ENCODE results near the gene GALNT7. TPM values are rescaled to one million over a fixed set of nuclear protein-coding genes. Genes with fewer than 3 reads are reported as not detected.
A peak's percentile ranks its signal among the peaks of the same experiment; 100 is the strongest.

Gene GALNT7
- total and polyA plus RNA-seq, 5 experiments from 2014 or later, result 5.6 to 18.7 (median 8.6) TPM

- DNase-seq (no peak), ATAC-seq (no peak)
- Mint-ChIP-seq H3K36me3 (peaks cover 0 to 6% (median 6%) of the 10 kb centered on the region in 3 donors), H3K27me3 (no peaks in the 10 kb centered on the region), H3K4me1 (peaks cover 5 to 21% (median 12%) of the 10 kb centered on the region in 4 donors), H3K9me3 (no peaks in the 10 kb centered on the region), H3K27ac (no peak overlapping the region), H3K4me3 (no peak overlapping the region)
- POLR2A ChIA-PET, result no interaction called here
These were observed 59.1 kb downstream of the GALNT7 start for GRCh38 chr4:173227756-173228155.

- POLR2A ChIA-PET, result no interaction called here
- no peaks in the 10 kb centered on the region for H3K9me3 Mint-ChIP-seq
These were observed 61.5 kb downstream of the GALNT7 start for GRCh38 chr4:173230062-173230461.

GRCh38 chr4:173231916-173232315 is 63.3 kb downstream of the GALNT7 start:
- peaks cover 0 to 2% (median 0%) of the 10 kb centered on the region in 3 donors for H3K36me3 Mint-ChIP-seq
- no peak overlapping the region for H3K4me3 Mint-ChIP-seq
- POLR2A ChIA-PET, result interaction anchor here (0.6 kb wide), 1 partner anchor 29 kb away, joined by 3 read pairs; no protein-coding TSS in a partner anchor
- no peak overlapping the region for H3K27ac Mint-ChIP-seq
- peaks cover 5 to 23% (median 17%) of the 10 kb centered on the region in 4 donors for H3K4me1 Mint-ChIP-seq
- DNase-seq (no peak), ATAC-seq (no peak)
- no peaks in the 10 kb centered on the region for H3K27me3 Mint-ChIP-seq
- peaks cover 0 to 1% (median 0%) of the 10 kb centered on the region in 9 donors for H3K9me3 Mint-ChIP-seq

More at GRCh38 chr4:173230062-173230461, 61.5 kb downstream of the GALNT7 start:
- peaks cover 0 to 6% (median 3%) of the 10 kb centered on the region in 3 donors for H3K36me3 Mint-ChIP-seq
- no peak for DNase-seq
- ATAC-seq, result no peak
- no peaks in the 10 kb centered on the region for H3K27me3 Mint-ChIP-seq
- no peak overlapping the region for H3K4me3 Mint-ChIP-seq
- H3K27ac Mint-ChIP-seq, result no peak overlapping the region
- H3K4me1 Mint-ChIP-seq, result peaks cover 5 to 19% (median 12%) of the 10 kb centered on the region in 4 donors

- Mint-ChIP-seq H3K36me3 (peaks cover 0 to 2% (median 0%) of the 10 kb centered on the region in 3 donors), H3K9me3 (peaks cover 0 to 1% (median 0%) of the 10 kb centered on the region in 9 donors), H3K4me3 (no peak overlapping the region), H3K27ac (no peak overlapping the region), H3K4me1 (peaks cover 7 to 29% (median 19%) of the 10 kb centered on the region in 4 donors), H3K27me3 (no peaks in the 10 kb centered on the region)
- POLR2A ChIA-PET, result no interaction called here
- DNase-seq, result no peak
- ATAC-seq, result no peak
These were observed 65.2 kb downstream of the GALNT7 start for GRCh38 chr4:173233857-173234256.

- POLR2A ChIA-PET, result no interaction called here
- peaks cover 0 to 2% (median 0%) of the 10 kb centered on the region in 3 donors for H3K36me3 Mint-ChIP-seq
- ATAC-seq (no peak), DNase-seq (no peak)
- peaks cover 7 to 24% (median 13%) of the 10 kb centered on the region in 4 donors for H3K4me1 Mint-ChIP-seq
- no peak overlapping the region for H3K4me3 Mint-ChIP-seq
- no peak overlapping the region for H3K27ac Mint-ChIP-seq
- peaks cover 0 to 1% (median 0%) of the 10 kb centered on the region in 9 donors for H3K9me3 Mint-ChIP-seq
- H3K27me3 Mint-ChIP-seq, result no peaks in the 10 kb centered on the region
These were observed 66.4 kb downstream of the GALNT7 start for GRCh38 chr4:173235050-173235449.

- Mint-ChIP-seq H3K27ac (peak overlapping the region in 3 of 10 donors; percentile 6 to 49 (median 17)), H3K36me3 (peaks cover 0 to 2% (median 0%) of the 10 kb centered on the region in 3 donors), H3K27me3 (no peaks in the 10 kb centered on the region), H3K9me3 (peaks cover 0 to 1% (median 0%) of the 10 kb centered on the region in 9 donors), H3K4me1 (peaks cover 9 to 30% (median 15%) of the 10 kb centered on the region in 4 donors), H3K4me3 (no peak overlapping the region)
- ATAC-seq (no peak), DNase-seq (no peak)
- POLR2A ChIA-PET, result no interaction called here
These were observed 67.7 kb downstream of the GALNT7 start for GRCh38 chr4:173236301-173236700.

- ATAC-seq (no peak), DNase-seq (no peak)
- POLR2A ChIA-PET, result no interaction called here
- Mint-ChIP-seq H3K27me3 (no peaks in the 10 kb centered on the region), H3K4me1 (peaks cover 9 to 24% (median 16%) of the 10 kb centered on the region in 4 donors), H3K36me3 (peaks cover 0 to 2% (median 0%) of the 10 kb centered on the region in 3 donors), H3K9me3 (peaks cover 0 to 1% (median 0%) of the 10 kb centered on the region in 9 donors), H3K27ac (no peak overlapping the region), H3K4me3 (no peak overlapping the region)
These were observed 68.5 kb downstream of the GALNT7 start for GRCh38 chr4:173237152-173237551.

GRCh38 chr4:173237762-173238161 is 69.2 kb downstream of the GALNT7 start:
- no peaks in the 10 kb centered on the region for H3K27me3 Mint-ChIP-seq
- H3K4me3 Mint-ChIP-seq, result no peak overlapping the region
- POLR2A ChIA-PET, result no interaction called here
- H3K27ac Mint-ChIP-seq, result no peak overlapping the region
- DNase-seq (no peak), ATAC-seq (no peak)
- H3K36me3 Mint-ChIP-seq, result peaks cover 0 to 2% (median 0%) of the 10 kb centered on the region in 3 donors
- peaks cover 0 to 1% (median 0%) of the 10 kb centered on the region in 9 donors for H3K9me3 Mint-ChIP-seq
- H3K4me1 Mint-ChIP-seq, result peaks cover 11 to 30% (median 21%) of the 10 kb centered on the region in 4 donors

- Mint-ChIP-seq H3K4me1 (peaks cover 20 to 49% (median 38%) of the 10 kb centered on the region in 4 donors), H3K4me3 (no peak overlapping the region), H3K27me3 (no peaks in the 10 kb centered on the region), H3K36me3 (peaks cover 0 to 2% (median 0%) of the 10 kb centered on the region in 3 donors), H3K9me3 (peaks cover 0 to 1% (median 0%) of the 10 kb centered on the region in 9 donors), H3K27ac (no peak overlapping the region)
- DNase-seq (no peak), ATAC-seq (no peak)
- POLR2A ChIA-PET, result no interaction called here
These were observed 72.1 kb downstream of the GALNT7 start for GRCh38 chr4:173240696-173241095.

- POLR2A ChIA-PET, result no interaction called here
- DNase-seq (no peak), ATAC-seq (peak in 1 of 2 donors; percentile 39)
- peaks cover 13 to 48% (median 30%) of the 10 kb centered on the region in 4 donors for H3K4me1 Mint-ChIP-seq
- H3K36me3 Mint-ChIP-seq, result peaks cover 0 to 2% (median under 1%) of the 10 kb centered on the region in 3 donors
- no peak overlapping the region for H3K27ac Mint-ChIP-seq
- H3K27me3 Mint-ChIP-seq, result no peaks in the 10 kb centered on the region
- no peaks in the 10 kb centered on the region for H3K9me3 Mint-ChIP-seq
- peak overlapping the region in 1 of 10 donors; percentile 26 for H3K4me3 Mint-ChIP-seq
These were observed 74.0 kb downstream of the GALNT7 start for GRCh38 chr4:173242466-173243250.

- POLR2A ChIA-PET, result no interaction called here
- H3K27ac Mint-ChIP-seq, result no peak overlapping the region
- peaks cover 0 to 9% (median 7%) of the 10 kb centered on the region in 3 donors for H3K36me3 Mint-ChIP-seq
- no peaks in the 10 kb centered on the region for H3K9me3 Mint-ChIP-seq
- H3K4me3 Mint-ChIP-seq, result no peak overlapping the region
- peaks cover 15 to 48% (median 32%) of the 10 kb centered on the region in 4 donors for H3K4me1 Mint-ChIP-seq
- no peak for DNase-seq
- no peaks in the 10 kb centered on the region for H3K27me3 Mint-ChIP-seq
- no peak for ATAC-seq
These were observed 74.7 kb downstream of the GALNT7 start for GRCh38 chr4:173243321-173243720.

GRCh38 chr4:173243917-173244658 is 75.5 kb downstream of the GALNT7 start:
- POLR2A ChIA-PET, result no interaction called here
- no peak for DNase-seq

GRCh38 chr4:173245952-173246351 is 77.3 kb downstream of the GALNT7 start:
- peaks cover 0 to 19% (median 11%) of the 10 kb centered on the region in 3 donors for H3K36me3 Mint-ChIP-seq
- no peak overlapping the region for H3K27ac Mint-ChIP-seq
- no peaks in the 10 kb centered on the region for H3K27me3 Mint-ChIP-seq
- ATAC-seq (no peak), DNase-seq (no peak)
- H3K4me1 Mint-ChIP-seq, result peaks cover 18 to 55% (median 36%) of the 10 kb centered on the region in 4 donors
- H3K9me3 Mint-ChIP-seq, result no peaks in the 10 kb centered on the region
- POLR2A ChIA-PET, result no interaction called here
- no peak overlapping the region for H3K4me3 Mint-ChIP-seq

More at GRCh38 chr4:173243917-173244658, 75.5 kb downstream of the GALNT7 start:
- no peak for ATAC-seq
- peaks cover 0 to 14% (median 8%) of the 10 kb centered on the region in 3 donors for H3K36me3 Mint-ChIP-seq
- H3K4me3 Mint-ChIP-seq, result no peak overlapping the region
- no peaks in the 10 kb centered on the region for H3K27me3 Mint-ChIP-seq
- no peak overlapping the region for H3K27ac Mint-ChIP-seq
- peaks cover 15 to 50% (median 32%) of the 10 kb centered on the region in 4 donors for H3K4me1 Mint-ChIP-seq
- H3K9me3 Mint-ChIP-seq, result no peaks in the 10 kb centered on the region
